ENCODE results near the gene PPL.

The PPL gene

GRCh38 chr16:4868026-4868425, 68.9 kb downstream of the PPL start:
- H3K4me3 ChIP-seq (ENCODE audit: control insufficient read depth, low read depth, low read length): no peak overlapping the region
- no peak for TF ChIP-seq CTCF (IDR thresholded peaks at IDR 0.05; ENCODE audit: control insufficient read depth, insufficient read depth, low read depth, low read length, missing control alignments)
- no peak for DNase-seq (ENCODE audit: low read depth)

GRCh38 chr16:4866586-4866985, 70.4 kb downstream of the PPL start:
- no peak for DNase-seq (ENCODE audit: low read depth)
- no peak overlapping the region for H3K4me3 ChIP-seq (ENCODE audit: control insufficient read depth, low read depth, low read length)
- no peak for TF ChIP-seq CTCF (IDR thresholded peaks at IDR 0.05; ENCODE audit: control insufficient read depth, insufficient read depth, low read depth, low read length, missing control alignments)

GRCh38 chr16:4865231-4865860, 71.6 kb downstream of the PPL start:
- no peak overlapping the region for H3K4me3 ChIP-seq (ENCODE audit: control insufficient read depth, low read depth, low read length)
- DNase-seq (ENCODE audit: low read depth): no peak
- TF ChIP-seq CTCF (IDR thresholded peaks at IDR 0.05; ENCODE audit: control insufficient read depth, insufficient read depth, low read depth, low read length, missing control alignments): no peak

GRCh38 chr16:4864728-4865127, 72.2 kb downstream of the PPL start:
- no peak for TF ChIP-seq CTCF (IDR thresholded peaks at IDR 0.05; ENCODE audit: control insufficient read depth, insufficient read depth, low read depth, low read length, missing control alignments)
- no peak overlapping the region for H3K4me3 ChIP-seq (ENCODE audit: control insufficient read depth, low read depth, low read length)
- no peak for DNase-seq (ENCODE audit: low read depth)

- DNase-seq (ENCODE audit: low read depth): no peak
- no peak overlapping the region for H3K4me3 ChIP-seq (ENCODE audit: control insufficient read depth, low read depth, low read length)
- TF ChIP-seq CTCF (IDR thresholded peaks at IDR 0.05; ENCODE audit: control insufficient read depth, insufficient read depth, low read depth, low read length, missing control alignments): no peak
Measured at GRCh38 chr16:4862639-4863038, 74.3 kb downstream of the PPL start.

GRCh38 chr16:4860727-4861342, 76.1 kb downstream of the PPL start:
- no peak for TF ChIP-seq CTCF (IDR thresholded peaks at IDR 0.05; ENCODE audit: control insufficient read depth, insufficient read depth, low read depth, low read length, missing control alignments)
- H3K4me3 ChIP-seq (ENCODE audit: control insufficient read depth, low read depth, low read length): no peak overlapping the region
- DNase-seq (ENCODE audit: low read depth): no peak

All from AG09309 (cell line).